Liver (tissue), 3 donors: ENCODE data around the gene CBLC.

Experiments
- EGR1 ChIP-seq, 2 donors: IDR thresholded peaks; 2 replicates each; pipeline ENCODE4 v1.6.1; 2016 to 2018; ENCODE audit warnings: antibody characterized with exemption in 2 of 2, low read depth in 2 of 2
- FOXA2 ChIP-seq: IDR thresholded peaks from 2 replicates; pipeline ENCODE4 v1.6.1; 2016; ENCODE audit warnings: antibody characterized with exemption
- GABPA ChIP-seq, 2 donors: IDR thresholded peaks in 1 of 2; conservative IDR thresholded peaks in 1 of 2; 2 replicates each; pipeline ENCODE4 v1.6.1; 2016; ENCODE audit warnings: antibody characterized with exemption in 2 of 2, mild to moderate bottlenecking in 1 of 2, moderate library complexity in 1 of 2
- HNF4G ChIP-seq: IDR thresholded peaks from 2 replicates; pipeline ENCODE4 v1.6.1; 2016; ENCODE audit warnings: antibody characterized with exemption
- JUND ChIP-seq, 2 donors: IDR thresholded peaks; 2 replicates each; pipeline ENCODE4 v1.6.1; 2016; ENCODE audit warnings: antibody characterized with exemption in 2 of 2
- RAD21 ChIP-seq, 2 donors: IDR thresholded peaks; 2 replicates each; pipeline ENCODE4 v1.6.1; 2016; ENCODE audit warnings: antibody characterized with exemption in 2 of 2, mild to moderate bottlenecking in 2 of 2
- RXRA ChIP-seq, 2 donors: IDR thresholded peaks; 2 replicates each; pipeline ENCODE4 v1.6.1; 2017 to 2018; ENCODE audit warnings: antibody characterized with exemption in 2 of 2, mild to moderate bottlenecking in 1 of 2
- SP1 ChIP-seq: IDR thresholded peaks from 2 replicates; pipeline ENCODE4 v1.6.1; 2018; ENCODE audit warnings: antibody characterized with exemption, mild to moderate bottlenecking
- TAF1 ChIP-seq: conservative IDR thresholded peaks from 2 replicates; pipeline ENCODE4 v1.6.1; 2016; ENCODE audit warnings: antibody characterized with exemption, mild to moderate bottlenecking
- ZBTB33 ChIP-seq: IDR thresholded peaks from 2 replicates; pipeline ENCODE4 v1.6.1; 2016; ENCODE audit warnings: antibody characterized with exemption
- TF ChIP-seq, protein P1 (sequence below): fragments of 150-350 bp; IDR thresholded peaks from 2 replicates; pipeline ENCODE4 v1.5.1; 2017; ENCODE audit warnings: improper control_type of control experiment, low read depth, low read length; ENCODE audit not compliant: missing input control
- TF ChIP-seq, protein P2 (sequence below): IDR thresholded peaks from 2 replicates; pipeline ENCODE4 v1.6.1; 2016; ENCODE audit warnings: antibody characterized with exemption
- TF ChIP-seq, protein P3 (sequence below): IDR thresholded peaks from 2 replicates; pipeline ENCODE4 v1.6.1; 2016; ENCODE audit warnings: antibody characterized with exemption
- TF ChIP-seq, protein P4 (sequence below): IDR thresholded peaks from 2 replicates; pipeline ENCODE4 v1.6.1; 2016; ENCODE audit warnings: antibody characterized with exemption, mild to moderate bottlenecking
- donor health status: healthy.
- donor health status: healthy.

- TF ChIP-seq, protein P1, sequence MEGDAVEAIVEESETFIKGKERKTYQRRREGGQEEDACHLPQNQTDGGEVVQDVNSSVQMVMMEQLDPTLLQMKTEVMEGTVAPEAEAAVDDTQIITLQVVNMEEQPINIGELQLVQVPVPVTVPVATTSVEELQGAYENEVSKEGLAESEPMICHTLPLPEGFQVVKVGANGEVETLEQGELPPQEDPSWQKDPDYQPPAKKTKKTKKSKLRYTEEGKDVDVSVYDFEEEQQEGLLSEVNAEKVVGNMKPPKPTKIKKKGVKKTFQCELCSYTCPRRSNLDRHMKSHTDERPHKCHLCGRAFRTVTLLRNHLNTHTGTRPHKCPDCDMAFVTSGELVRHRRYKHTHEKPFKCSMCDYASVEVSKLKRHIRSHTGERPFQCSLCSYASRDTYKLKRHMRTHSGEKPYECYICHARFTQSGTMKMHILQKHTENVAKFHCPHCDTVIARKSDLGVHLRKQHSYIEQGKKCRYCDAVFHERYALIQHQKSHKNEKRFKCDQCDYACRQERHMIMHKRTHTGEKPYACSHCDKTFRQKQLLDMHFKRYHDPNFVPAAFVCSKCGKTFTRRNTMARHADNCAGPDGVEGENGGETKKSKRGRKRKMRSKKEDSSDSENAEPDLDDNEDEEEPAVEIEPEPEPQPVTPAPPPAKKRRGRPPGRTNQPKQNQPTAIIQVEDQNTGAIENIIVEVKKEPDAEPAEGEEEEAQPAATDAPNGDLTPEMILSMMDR, result no peak
- TF ChIP-seq, protein P2, sequence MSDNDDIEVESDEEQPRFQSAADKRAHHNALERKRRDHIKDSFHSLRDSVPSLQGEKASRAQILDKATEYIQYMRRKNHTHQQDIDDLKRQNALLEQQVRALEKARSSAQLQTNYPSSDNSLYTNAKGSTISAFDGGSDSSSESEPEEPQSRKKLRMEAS, result no peak
- no peak for TF ChIP-seq TAF1
- TF ChIP-seq, protein P3, sequence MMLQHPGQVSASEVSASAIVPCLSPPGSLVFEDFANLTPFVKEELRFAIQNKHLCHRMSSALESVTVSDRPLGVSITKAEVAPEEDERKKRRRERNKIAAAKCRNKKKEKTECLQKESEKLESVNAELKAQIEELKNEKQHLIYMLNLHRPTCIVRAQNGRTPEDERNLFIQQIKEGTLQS, result no peak
- TF ChIP-seq JUND (IDR thresholded peaks at IDR 0.05), result no peak
- TF ChIP-seq, protein P4, sequence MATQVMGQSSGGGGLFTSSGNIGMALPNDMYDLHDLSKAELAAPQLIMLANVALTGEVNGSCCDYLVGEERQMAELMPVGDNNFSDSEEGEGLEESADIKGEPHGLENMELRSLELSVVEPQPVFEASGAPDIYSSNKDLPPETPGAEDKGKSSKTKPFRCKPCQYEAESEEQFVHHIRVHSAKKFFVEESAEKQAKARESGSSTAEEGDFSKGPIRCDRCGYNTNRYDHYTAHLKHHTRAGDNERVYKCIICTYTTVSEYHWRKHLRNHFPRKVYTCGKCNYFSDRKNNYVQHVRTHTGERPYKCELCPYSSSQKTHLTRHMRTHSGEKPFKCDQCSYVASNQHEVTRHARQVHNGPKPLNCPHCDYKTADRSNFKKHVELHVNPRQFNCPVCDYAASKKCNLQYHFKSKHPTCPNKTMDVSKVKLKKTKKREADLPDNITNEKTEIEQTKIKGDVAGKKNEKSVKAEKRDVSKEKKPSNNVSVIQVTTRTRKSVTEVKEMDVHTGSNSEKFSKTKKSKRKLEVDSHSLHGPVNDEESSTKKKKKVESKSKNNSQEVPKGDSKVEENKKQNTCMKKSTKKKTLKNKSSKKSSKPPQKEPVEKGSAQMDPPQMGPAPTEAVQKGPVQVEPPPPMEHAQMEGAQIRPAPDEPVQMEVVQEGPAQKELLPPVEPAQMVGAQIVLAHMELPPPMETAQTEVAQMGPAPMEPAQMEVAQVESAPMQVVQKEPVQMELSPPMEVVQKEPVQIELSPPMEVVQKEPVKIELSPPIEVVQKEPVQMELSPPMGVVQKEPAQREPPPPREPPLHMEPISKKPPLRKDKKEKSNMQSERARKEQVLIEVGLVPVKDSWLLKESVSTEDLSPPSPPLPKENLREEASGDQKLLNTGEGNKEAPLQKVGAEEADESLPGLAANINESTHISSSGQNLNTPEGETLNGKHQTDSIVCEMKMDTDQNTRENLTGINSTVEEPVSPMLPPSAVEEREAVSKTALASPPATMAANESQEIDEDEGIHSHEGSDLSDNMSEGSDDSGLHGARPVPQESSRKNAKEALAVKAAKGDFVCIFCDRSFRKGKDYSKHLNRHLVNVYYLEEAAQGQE, result no peak
- no peak for TF ChIP-seq RXRA (IDR thresholded peaks at IDR 0.05)
- no peak for TF ChIP-seq FOXA2
- no peak for TF ChIP-seq EGR1 (IDR thresholded peaks at IDR 0.05; ENCODE audit: low read depth in 2 of 2)
- TF ChIP-seq GABPA (IDR thresholded peaks at IDR 0.05 in 1 of 2, conservative IDR thresholded peaks at IDR 0.05 in 1 of 2), result no peak
- TF ChIP-seq ZBTB33, result no peak
- TF ChIP-seq RAD21 (IDR thresholded peaks at IDR 0.05), result no peak
- TF ChIP-seq SP1, result no peak
- no peak for TF ChIP-seq HNF4G
These were observed 36.4 kb upstream of the CBLC start for GRCh38 chr19:44741258-44741731.
